NT2/D1 (cell line): ENCODE data around the gene LCNL1.

Experiments
- SUZ12 ChIP-seq: IDR thresholded peaks from 2 replicates; pipeline ENCODE4 v1.6.1; 2011; ENCODE audit not compliant: insufficient read length, insufficient read depth; ENCODE audit errors: extremely low read depth
- ZNF274 ChIP-seq: IDR thresholded peaks from 2 replicates; pipeline ENCODE4 v1.6.1; 2011; ENCODE audit warnings: mild to moderate bottlenecking, low read depth, low read length

DNA sequence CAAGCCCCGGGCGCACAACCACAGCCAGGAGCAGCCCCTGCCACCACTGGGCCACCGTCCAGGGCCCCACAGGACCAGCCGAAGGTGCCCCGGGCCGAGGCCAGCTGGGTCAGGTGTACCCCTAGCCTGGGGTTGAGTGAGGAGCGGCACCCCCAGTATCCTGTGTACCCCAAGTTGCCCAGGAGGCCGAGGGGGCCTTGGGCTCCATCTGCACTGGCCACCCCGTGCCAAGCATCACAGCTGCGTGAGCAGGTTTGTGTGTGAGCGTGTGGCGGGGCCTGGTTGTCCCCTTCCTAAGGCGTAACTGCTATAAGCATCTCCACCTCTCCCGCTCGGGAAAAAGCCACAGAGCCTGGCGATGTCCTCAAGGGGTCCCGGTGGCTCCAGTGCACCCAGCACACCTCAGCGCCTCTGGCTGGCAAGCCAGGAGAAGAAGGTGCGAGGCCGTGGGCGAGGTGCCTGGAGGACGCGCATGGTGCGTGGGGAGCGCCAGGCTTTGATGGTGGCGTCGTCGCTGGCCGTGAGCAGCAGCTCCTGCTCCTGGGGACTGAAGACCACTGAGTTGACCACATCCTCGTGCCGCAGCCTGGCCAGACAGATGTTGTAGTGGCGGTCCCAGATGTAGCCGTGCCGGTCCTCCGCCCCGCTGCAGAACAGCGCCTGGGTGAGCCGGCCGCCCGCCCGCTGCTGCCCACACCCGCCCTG lies 42.1 kb upstream of the LCNL1 start:
- TF ChIP-seq SUZ12 (no peak), ZNF274 (no peak)
